HepG2 (cell line): ENCODE measurements around the gene CNTROB. TPM values are rescaled to one million over a fixed set of nuclear protein-coding genes. Genes with fewer than 3 reads are reported as not detected.

Experiments used
- AGO2 ChIP-seq: fragments of 200-400 bp; formaldehyde crosslinking; optimal IDR thresholded peaks from 2 replicates; pipeline ENCODE3; 2017; ENCODE audit warnings: mild to moderate bottlenecking, low read depth, low read length, moderate library complexity
- AKNA ChIP-seq: sonication (generic); formaldehyde crosslinking; IDR thresholded peaks from 2 replicates; pipeline ENCODE4 v1.4.0; 2020; ENCODE audit warnings: missing genetic modification reagents, borderline replicate concordance
- ATF5 ChIP-seq: sonication (generic); formaldehyde crosslinking; IDR thresholded peaks from 2 replicates; pipeline ENCODE4 v1.4.0; 2020; ENCODE audit warnings: mild to moderate bottlenecking, low read depth, missing genetic modification reagents
- BRF2 ChIP-seq: sonication (generic); formaldehyde crosslinking; IDR thresholded peaks from 2 replicates; pipeline ENCODE4 v1.8.1; 2022; ENCODE audit warnings: mild to moderate bottlenecking, missing genetic modification reagents
- SSRP1 ChIP-seq: IDR thresholded peaks from 2 replicates; pipeline ENCODE4 v1.6.1; 2016; ENCODE audit warnings: control low read depth
- ZNF124 ChIP-seq: sonication (generic); formaldehyde crosslinking; IDR thresholded peaks from 2 replicates; pipeline ENCODE4 v1.4.0; 2020; ENCODE audit warnings: missing genetic modification reagents
- ZNF564 ChIP-seq: sonication (generic); formaldehyde crosslinking; IDR thresholded peaks from 2 replicates; pipeline ENCODE4 v1.8.1; 2023; ENCODE audit warnings: mild to moderate bottlenecking, missing genetic modification reagents
- polyA plus RNA-seq, 8 experiments: library from polyadenylated mRNA; depleted of rRNA in 3 of 8; stranded (reverse) in 7 of 8; unstranded in 1 of 8; fragments of >200 nt; fragmentation: Illumina TruSeq in 4 of 8; extraction: Trizol in 4 of 8; gene quantifications; 2 replicates each; pipeline versions ENCODE4 v1.2.1 to v1.2.3, GENCODE V29; 2011 to 2016; ENCODE audit warnings: low read depth in 4 of 8, missing spikeins in 1 of 8, mixed read lengths in 1 of 8; ENCODE audit not compliant: insufficient read depth in 1 of 8
- total RNA-seq, 5 experiments: library from RNA; depleted of rRNA; stranded (reverse); fragments of >200 nt; fragmentation: Illumina TruSeq; extraction: Trizol; gene quantifications; 2 replicates each; pipeline ENCODE4 v1.2.3, GENCODE V29; 2016; ENCODE audit warnings: low read depth in 1 of 5

The CNTROB gene
- total and polyA plus RNA-seq, 2 of the 13 experiments (the other 11 are each of a cell fraction or from before 2014, with no cell fraction given), result 21.2 to 24.1 TPM

GRCh38 chr17:7903154-7904103 lies 28.6 kb upstream of the CNTROB start (continued):
- TF ChIP-seq AGO2, result no peak
- no peak for TF ChIP-seq ZNF564 (CRISPR knock-in tag)
- no peak for TF ChIP-seq SSRP1 (CRISPR knock-in tag)
- no peak for TF ChIP-seq BRF2 (CRISPR knock-in tag)
- no peak for TF ChIP-seq ATF5
- TF ChIP-seq ZNF124 (CRISPR knock-in tag), result no peak
- no peak for TF ChIP-seq AKNA
